Subcutaneous abdominal adipose tissue (tissue), 5 donors: ENCODE data around the gene AIG1.
"Not testable (repeated sequence)": the region's sequence is repeated elsewhere in the genome, so short reads cannot be mapped to it uniquely, and the experiment has no call there.

Source experiments
- H3K27ac ChIP-seq: one replicate; pipeline ENCODE4 v1.7.0; 2013; ENCODE audit warnings: low read depth, mild to moderate bottlenecking, inconsistent platforms, low read length, moderate library complexity
- H3K27me3 ChIP-seq, 5 donors: one replicate each; pipeline ENCODE4 v1.7.0; 2013; ENCODE audit warnings: low read length in 5 of 5, inconsistent platforms in 1 of 5; ENCODE audit not compliant: control insufficient read depth in 5 of 5, insufficient read depth in 4 of 5
- H3K36me3 ChIP-seq, 5 donors: one replicate each; pipeline ENCODE4 v1.7.0; 2013; ENCODE audit warnings: low read length in 5 of 5; ENCODE audit not compliant: control insufficient read depth in 5 of 5, insufficient read depth in 5 of 5
- H3K4me1 ChIP-seq, 5 donors: one replicate each; pipeline ENCODE4 v1.7.0; 2013; ENCODE audit warnings: low read length in 5 of 5, mild to moderate bottlenecking in 3 of 5, moderate library complexity in 1 of 5; ENCODE audit not compliant: control insufficient read depth in 5 of 5, insufficient read depth in 5 of 5
- H3K4me3 ChIP-seq, 5 donors: one replicate each; pipeline ENCODE4 v1.7.0; 2013; ENCODE audit warnings: low read length in 5 of 5, low read depth in 1 of 5
- H3K9ac ChIP-seq, 5 donors: one replicate each; pipeline ENCODE4 v1.7.0; 2013; ENCODE audit warnings: low read length in 5 of 5, mild to moderate bottlenecking in 4 of 5, moderate library complexity in 3 of 5
- H3K9me3 ChIP-seq, 5 donors: one replicate each; pipeline ENCODE4 v1.7.0; 2013; ENCODE audit warnings: low read length in 5 of 5; ENCODE audit not compliant: control insufficient read depth in 5 of 5
- donor health status: healthy.
- donor health status: healthy.
- donor health status: healthy.
- donor health status: healthy.
- donor health status: healthy.

The AIG1 gene

DNA sequence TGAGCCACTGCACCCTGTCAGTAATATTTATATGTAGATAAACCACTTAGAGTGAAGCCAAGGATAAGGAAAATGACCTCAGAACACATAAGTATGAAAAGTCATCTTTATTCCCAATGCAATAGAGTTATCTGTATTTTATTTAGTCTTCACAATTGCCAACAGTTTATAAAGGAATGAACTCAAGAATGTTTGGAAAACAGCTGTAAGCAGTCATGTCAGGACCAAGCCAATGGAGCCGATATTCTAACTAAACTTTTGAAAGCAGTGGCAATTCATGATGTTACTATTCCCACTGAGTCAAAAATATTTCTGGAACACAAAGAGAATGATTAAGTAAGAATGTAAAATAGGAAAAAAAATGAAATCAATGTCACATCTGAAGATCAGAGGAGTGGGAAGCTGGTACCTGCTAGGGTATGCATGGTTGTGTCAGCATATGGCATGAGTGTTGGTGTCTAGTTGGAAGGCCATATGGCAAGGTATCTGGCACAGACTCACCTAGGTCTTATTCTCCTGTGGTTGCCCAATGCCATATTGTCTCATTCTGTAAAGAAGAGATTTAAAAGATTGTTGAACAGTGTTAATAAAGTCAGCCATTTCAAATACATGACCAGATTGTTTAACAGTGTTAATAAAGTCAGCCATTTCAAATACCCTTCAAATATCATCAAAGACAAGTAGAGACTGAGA, 271.6 kb downstream of the AIG1 start:
- no peaks in the 10 kb centered on the region for H3K9me3 ChIP-seq
- H3K4me1 ChIP-seq = peaks cover 0 to 5% (median 4%) of the 10 kb centered on the region in 5 donors
- H3K27me3 ChIP-seq = no peaks in the 10 kb centered on the region
- H3K27ac ChIP-seq = no peak overlapping the region
- H3K4me3 ChIP-seq = no peak overlapping the region
- peaks cover 3 to 11% (median 9%) of the 10 kb centered on the region in 5 donors for H3K36me3 ChIP-seq
- H3K9ac ChIP-seq = no peak overlapping the region

DNA sequence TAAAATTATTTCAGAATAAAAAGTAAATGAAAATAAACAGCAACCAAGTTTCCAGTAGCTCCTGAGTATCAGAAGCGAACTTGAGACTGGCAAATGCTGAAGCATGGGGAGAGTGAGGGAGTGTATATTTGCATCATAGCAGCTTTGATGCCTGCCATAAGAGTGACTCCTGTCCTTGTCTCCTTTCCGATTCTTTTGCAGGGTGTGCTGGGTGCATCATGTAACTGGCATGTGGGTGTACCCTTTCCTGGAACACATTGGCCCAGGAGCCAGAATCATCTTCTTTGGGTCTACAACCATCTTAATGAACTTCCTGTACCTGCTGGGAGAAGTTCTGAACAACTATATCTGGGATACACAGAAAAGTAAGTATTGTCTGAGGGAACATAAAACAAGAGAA, 272.4 kb downstream of the AIG1 start:
- peaks cover 0 to 5% (median 4%) of the 10 kb centered on the region in 5 donors for H3K4me1 ChIP-seq
- H3K27ac ChIP-seq = no peak overlapping the region
- H3K36me3 ChIP-seq = peaks cover 3 to 11% (median 9%) of the 10 kb centered on the region in 5 donors
- H3K9ac ChIP-seq = no peak overlapping the region
- no peaks in the 10 kb centered on the region for H3K9me3 ChIP-seq
- H3K27me3 ChIP-seq = no peaks in the 10 kb centered on the region
- H3K4me3 ChIP-seq = no peak overlapping the region

DNA sequence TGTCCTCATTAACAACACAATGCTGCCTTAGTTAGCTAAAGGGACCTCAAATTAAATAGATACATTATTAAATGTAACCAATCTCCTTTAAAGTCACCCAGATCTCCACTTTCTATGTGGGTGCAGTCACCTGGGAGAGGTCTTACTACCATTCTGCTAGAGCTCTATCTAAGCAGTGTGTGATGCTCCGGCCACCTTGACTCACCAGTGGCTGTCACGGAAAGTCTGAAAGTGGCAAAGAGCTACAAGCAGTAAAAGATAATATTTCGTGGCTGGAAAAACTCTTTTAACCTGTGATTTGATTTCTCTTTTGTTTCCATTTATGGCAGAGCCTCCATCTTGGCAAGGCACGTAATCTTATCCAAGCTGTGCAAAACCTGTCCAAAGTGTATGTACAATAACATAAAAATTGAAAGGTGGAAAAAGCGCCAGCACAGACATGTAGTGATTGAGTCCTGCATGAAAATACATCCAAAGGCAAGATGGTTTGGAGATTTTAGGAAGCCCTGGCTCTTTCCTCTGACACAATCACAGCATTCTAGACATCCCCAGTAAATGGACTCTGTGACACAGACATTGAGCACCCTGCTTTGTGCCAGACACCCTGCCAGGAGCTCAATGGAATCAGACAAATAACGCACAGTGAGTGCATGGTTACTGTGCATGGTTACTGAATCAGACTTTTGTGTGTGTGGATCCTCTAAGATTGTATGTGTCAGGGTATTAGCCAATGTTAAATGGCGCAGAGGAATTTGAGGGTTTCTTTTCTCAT, 273.2 kb downstream of the AIG1 start:
- peaks cover 0 to 5% (median 4%) of the 10 kb centered on the region in 5 donors for H3K4me1 ChIP-seq
- no peak overlapping the region for H3K9ac ChIP-seq
- no peak overlapping the region for H3K27ac ChIP-seq
- H3K9me3 ChIP-seq = no peaks in the 10 kb centered on the region
- H3K27me3 ChIP-seq = no peaks in the 10 kb centered on the region
- no peak overlapping the region for H3K4me3 ChIP-seq
- peaks cover 3 to 15% (median 9%) of the 10 kb centered on the region in 5 donors for H3K36me3 ChIP-seq

DNA sequence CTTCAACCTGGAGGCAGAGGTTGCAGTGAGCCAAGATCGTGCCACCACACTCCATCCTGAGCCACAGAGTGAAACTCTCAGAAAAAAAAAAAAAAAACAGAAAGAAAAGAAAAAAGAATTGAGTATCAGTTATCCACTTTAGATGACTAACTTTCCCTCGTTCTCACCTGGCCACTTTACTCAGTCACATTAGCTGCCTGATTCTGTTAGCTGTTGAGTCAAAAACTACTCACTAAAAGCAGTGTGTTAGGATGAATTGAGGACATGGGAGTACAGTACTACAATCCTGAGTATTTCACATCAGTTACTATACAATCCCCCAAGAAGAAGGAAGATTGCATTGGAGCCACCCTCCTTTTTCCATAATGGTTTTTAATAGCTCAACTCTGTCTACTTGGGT, 275.2 kb downstream of the AIG1 start:
- Histone ChIP-seq H3K4me1 (peaks cover 0 to 5% (median 4%) of the 10 kb centered on the region in 5 donors), H3K4me3 (no peak overlapping the region), H3K27me3 (no peaks in the 10 kb centered on the region), H3K36me3 (peaks cover 3 to 15% (median 9%) of the 10 kb centered on the region in 5 donors), H3K9me3 (no peaks in the 10 kb centered on the region), H3K9ac (no peak overlapping the region), H3K27ac (no peak overlapping the region)

DNA sequence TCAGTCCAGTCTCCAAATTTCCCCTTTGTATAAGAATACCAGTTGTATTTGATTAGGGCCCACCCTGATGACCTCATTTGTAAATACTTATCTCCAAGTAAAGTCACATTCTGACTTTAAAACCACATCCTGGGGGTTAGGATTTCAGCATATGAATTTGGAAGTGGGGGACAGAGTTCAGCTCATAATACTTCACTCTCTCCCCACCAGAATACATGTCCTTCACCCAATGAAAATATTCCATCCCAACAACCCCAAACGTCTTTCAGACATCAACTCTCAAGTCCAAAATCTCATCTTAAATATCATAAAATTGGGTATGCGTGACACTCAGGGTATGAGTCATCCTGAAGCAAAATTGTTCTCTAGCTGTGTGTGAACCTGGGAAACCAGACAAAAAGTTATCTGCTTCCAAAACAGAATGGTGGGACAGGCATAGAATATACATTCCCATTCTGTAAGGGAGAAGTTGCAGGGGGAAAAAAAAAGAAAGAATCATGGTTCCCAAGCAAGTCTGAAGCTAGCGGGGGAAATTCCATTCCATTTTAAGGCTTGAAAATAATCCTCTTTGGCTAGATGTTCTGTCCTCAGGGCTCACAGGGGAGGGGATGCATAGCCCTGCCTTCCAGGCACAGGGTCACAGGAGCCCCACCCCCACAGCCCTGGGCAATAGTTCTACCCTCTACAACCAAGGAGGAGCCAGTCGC, 275.9 kb downstream of the AIG1 start:
- Histone ChIP-seq H3K4me1 (peaks cover 0 to 5% (median 4%) of the 10 kb centered on the region in 5 donors), H3K9ac (no peak overlapping the region), H3K4me3 (no peak overlapping the region), H3K9me3 (no peaks in the 10 kb centered on the region), H3K27me3 (no peaks in the 10 kb centered on the region), H3K36me3 (peaks cover 3 to 20% (median 9%) of the 10 kb centered on the region in 5 donors), H3K27ac (no peak overlapping the region)

DNA sequence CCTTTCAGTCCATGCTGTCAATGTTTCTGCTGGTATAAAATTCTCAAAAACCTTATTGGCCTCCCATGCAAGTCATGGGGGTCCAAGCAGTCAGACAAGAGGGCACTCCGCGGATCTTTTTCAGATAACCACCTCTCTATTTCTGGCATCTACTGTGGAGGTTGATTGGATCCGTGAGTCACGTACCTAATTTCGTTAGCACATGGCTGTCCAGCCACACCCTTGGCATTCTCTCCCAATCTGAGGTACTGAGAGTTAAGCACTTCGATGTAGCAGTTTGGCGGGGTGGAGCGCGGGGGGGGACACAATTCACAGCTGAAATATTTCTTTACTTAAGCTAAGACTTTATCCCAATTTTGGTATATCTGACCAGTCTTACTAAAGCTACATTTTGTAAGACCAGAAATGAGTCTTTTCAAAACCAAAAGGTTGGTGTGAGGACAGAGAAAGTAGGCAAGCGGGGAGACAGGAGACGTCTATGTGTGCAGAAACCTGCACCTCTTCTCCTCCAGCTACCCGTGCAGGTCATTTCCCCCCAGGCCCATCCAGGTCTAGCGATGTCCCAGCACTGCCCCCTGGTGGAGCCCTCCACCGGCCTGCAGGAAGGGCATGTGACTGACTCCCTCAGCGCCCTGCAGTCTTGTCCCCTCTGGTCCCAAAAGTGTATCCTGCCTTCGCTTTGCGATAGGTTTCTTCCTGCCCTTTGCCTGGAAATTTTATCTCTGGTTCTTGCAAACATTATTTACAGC, 276.7 kb downstream of the AIG1 start:
- Histone ChIP-seq H3K4me1 (peaks cover 0 to 2% (median 1%) of the 10 kb centered on the region in 5 donors), H3K36me3 (peaks cover 3 to 20% (median 9%) of the 10 kb centered on the region in 5 donors), H3K9me3 (no peaks in the 10 kb centered on the region), H3K27ac (no peak overlapping the region), H3K4me3 (no peak overlapping the region), H3K27me3 (no peaks in the 10 kb centered on the region), H3K9ac (no peak overlapping the region)

DNA sequence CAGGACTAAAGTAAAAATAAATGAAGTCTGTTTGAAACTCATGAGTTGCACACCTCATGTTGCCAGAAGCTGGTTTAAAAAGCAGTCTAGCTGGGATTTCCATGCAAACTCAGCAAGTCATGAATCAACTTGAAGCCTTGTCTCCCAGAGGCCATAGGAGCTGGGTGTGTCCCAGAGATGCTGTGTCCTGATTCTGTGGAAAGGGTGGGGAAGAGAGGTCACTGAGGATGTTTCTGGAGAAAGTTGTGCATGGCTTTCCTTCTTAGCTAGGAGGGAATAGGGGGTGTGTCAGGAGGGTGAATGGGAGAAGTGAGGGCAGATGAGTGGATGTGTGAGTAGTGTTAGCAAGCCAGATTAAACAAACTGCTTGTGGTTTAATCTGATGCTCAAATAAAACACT, 278.5 kb downstream of the AIG1 start:
- Histone ChIP-seq H3K4me3 (no peak overlapping the region), H3K4me1 (no peaks in the 10 kb centered on the region), H3K9me3 (no peaks in the 10 kb centered on the region), H3K27me3 (no peaks in the 10 kb centered on the region), H3K36me3 (peaks cover 0 to 16% (median 1%) of the 10 kb centered on the region in 5 donors), H3K27ac (no peak overlapping the region), H3K9ac (no peak overlapping the region)

DNA sequence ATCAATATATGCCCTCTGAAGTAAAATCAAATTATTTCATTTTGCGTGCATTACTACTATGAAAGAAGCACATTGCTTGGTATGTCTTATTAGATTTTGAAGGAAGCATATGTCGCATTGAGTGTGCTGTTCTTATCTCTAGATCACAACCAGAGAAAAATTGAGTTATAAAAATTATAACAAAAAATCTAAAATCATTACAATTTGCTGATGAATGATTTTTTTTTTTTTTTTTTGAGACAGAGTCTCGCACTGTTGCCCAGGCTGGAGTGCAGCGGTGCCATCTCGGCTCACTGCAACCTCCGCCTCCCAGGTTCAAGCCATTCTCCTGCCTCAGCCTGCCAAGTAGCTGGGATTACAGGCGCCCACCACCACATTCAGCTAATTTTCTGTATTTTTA, 284.8 kb downstream of the AIG1 start:
- H3K27me3 ChIP-seq, H3K9me3 ChIP-seq, H3K4me1 ChIP-seq, H3K9ac ChIP-seq, H3K36me3 ChIP-seq, H3K4me3 ChIP-seq, H3K27ac ChIP-seq: not testable (repeated sequence)

DNA sequence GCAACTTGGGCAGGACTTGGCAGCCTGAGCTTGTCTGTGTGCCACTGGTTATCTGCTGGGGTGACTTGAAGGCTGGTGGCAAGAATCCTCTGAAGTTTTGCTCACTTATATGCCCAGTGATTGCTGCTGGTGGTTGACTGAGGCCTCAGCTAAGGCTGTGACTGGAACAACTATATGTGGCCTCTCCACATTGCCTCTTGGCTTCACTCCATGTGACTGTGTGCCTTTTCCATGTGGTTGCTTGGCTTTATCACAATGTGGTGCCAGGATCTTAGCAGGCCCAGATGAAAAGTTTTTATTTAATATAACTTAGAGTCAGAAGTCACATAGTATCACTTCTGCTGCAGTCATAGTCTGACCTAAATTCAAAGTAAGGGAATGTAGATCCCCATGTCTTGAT, 285.3 kb downstream of the AIG1 start:
- no peaks in the 10 kb centered on the region for H3K9me3 ChIP-seq
- H3K4me1 ChIP-seq = peaks cover 0 to 5% (median 0%) of the 10 kb centered on the region in 5 donors
- H3K27ac ChIP-seq = no peak overlapping the region
- no peak overlapping the region for H3K9ac ChIP-seq
- H3K4me3 ChIP-seq = no peak overlapping the region
- H3K27me3 ChIP-seq = no peaks in the 10 kb centered on the region
- peaks cover 0 to 4% (median 0%) of the 10 kb centered on the region in 5 donors for H3K36me3 ChIP-seq
